Stimulated activated CD8-positive, alpha-beta memory T cell treated with anti-CD3 and anti-CD28 coated beads, Interleukin-4, amount 100 ng/mL, for 48 hours (primary cell): ENCODE measurements around the gene SLC39A8.
A peak's percentile ranks its signal among the peaks of the same experiment; 100 is the strongest.
"Not testable (repeated sequence)": the region's sequence is repeated elsewhere in the genome, so short reads cannot be mapped to it uniquely, and the experiment has no call there.

Experiments
- DNase-seq: peaks from one replicate; pipeline ENCODE4 v3.0.0-alpha.2; 2020

SLC39A8 gene

GRCh38 chr4:102344954-102345794 lies at the start of gene SLC39A8:
TSS of gene SLC39A8 (minus strand) at chr4:102345482. CDS start at chr4:102344662, 820 bp downstream.
- peak; percentile 91 for DNase-seq

GRCh38 chr4:102392033-102392744 lies 46.9 kb upstream of the SLC39A8 start:
- DNase-seq = no peak

GRCh38 chr4:102390438-102390837 lies 45.2 kb upstream of the SLC39A8 start:
- no peak for DNase-seq

- no peak for DNase-seq
Measured at GRCh38 chr4:102388611-102389010, 43.3 kb upstream of the SLC39A8 start.

GRCh38 chr4:102387552-102388150 lies 42.4 kb upstream of the SLC39A8 start:
- no peak for DNase-seq

GRCh38 chr4:102386966-102387365 lies 41.7 kb upstream of the SLC39A8 start:
- DNase-seq = no peak

GRCh38 chr4:102380253-102380652 lies 35.0 kb upstream of the SLC39A8 start:
- DNase-seq = not testable (repeated sequence)

- no peak for DNase-seq
Measured at GRCh38 chr4:102362922-102363432, 17.7 kb upstream of the SLC39A8 start.

GRCh38 chr4:102358128-102358527 lies 12.8 kb upstream of the SLC39A8 start:
- no peak for DNase-seq

GRCh38 chr4:102357637-102358036 lies 12.4 kb upstream of the SLC39A8 start:
- not testable (repeated sequence) for DNase-seq

- DNase-seq = no peak
Measured at GRCh38 chr4:102356562-102357202, 11.4 kb upstream of the SLC39A8 start.

GRCh38 chr4:102355748-102356147 lies 10.5 kb upstream of the SLC39A8 start:
- DNase-seq = no peak

- DNase-seq = no peak
Measured at GRCh38 chr4:102354671-102355454, 9.6 kb upstream of the SLC39A8 start.

- DNase-seq = no peak
Measured at GRCh38 chr4:102352781-102353180, 7.5 kb upstream of the SLC39A8 start.

- no peak for DNase-seq
Measured at GRCh38 chr4:102350634-102351033, 5.4 kb upstream of the SLC39A8 start.

- no peak for DNase-seq
Measured at GRCh38 chr4:102348701-102349100, 3.4 kb upstream of the SLC39A8 start.

- no peak for DNase-seq
Measured at GRCh38 chr4:102345795-102346100, 466 bp upstream of the SLC39A8 start.

GRCh38 chr4:102344520-102344953 lies 745 bp downstream of the SLC39A8 start:
- peak; percentile 82 for DNase-seq

GRCh38 chr4:102343964-102344519 lies 1.2 kb downstream of the SLC39A8 start:
- DNase-seq = peak; percentile 81

GRCh38 chr4:102342404-102343074 lies 2.7 kb downstream of the SLC39A8 start:
- no peak for DNase-seq

GRCh38 chr4:102341201-102341600 lies 4.1 kb downstream of the SLC39A8 start:
- no peak for DNase-seq
